H54 (cell line): ENCODE data around the gene CSMD2.
"Not testable (repeated sequence)": the region's sequence is repeated elsewhere in the genome, so short reads cannot be mapped to it uniquely, and the experiment has no call there.

Source experiments
- DNase-seq: peaks from one replicate; pipeline ENCODE4 v3.0.0; 2011; ENCODE audit warnings: low spot score, mixed read lengths; ENCODE audit not compliant: insufficient read length
- FAIRE-seq: peaks from 3 replicates; lab custom pipeline; 2011; peaks lifted over from hg19 to GRCh38; lab: Jason Lieb, UNC
- POLR2A ChIP-seq: IDR thresholded peaks from 2 replicates; pipeline ENCODE4 v1.6.1; 2011; ENCODE audit warnings: low read depth, mild to moderate bottlenecking, low read length

CSMD2 gene

GRCh38 chr1:34034036-34034435, 131.0 kb downstream of the CSMD2 start:
- no peak for TF ChIP-seq POLR2A
- FAIRE-seq, result no peak
- no peak for DNase-seq

DNA sequence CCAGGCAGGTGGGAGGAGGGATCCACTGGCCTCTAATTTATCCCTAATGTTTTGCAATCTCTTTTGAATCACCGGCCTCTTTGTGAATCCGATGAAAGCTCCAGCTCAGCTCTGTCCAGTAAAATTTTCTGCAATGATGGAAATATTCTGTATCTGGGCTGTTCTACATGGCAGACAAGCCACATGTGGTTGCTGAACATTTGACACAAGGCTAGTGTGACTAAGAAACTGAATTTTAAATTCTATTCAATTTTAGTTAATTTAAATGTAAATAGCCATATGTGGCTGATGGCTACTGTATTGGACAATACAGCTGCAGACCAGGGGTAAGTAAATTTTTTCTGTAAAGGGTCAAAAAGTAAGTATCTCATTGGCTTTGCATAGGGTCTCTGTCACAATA, 135.1 kb downstream of the CSMD2 start:
- FAIRE-seq, result no peak
- DNase-seq, result no peak
- TF ChIP-seq POLR2A, result no peak

- DNase-seq (no peak), FAIRE-seq (no peak)
- no peak for TF ChIP-seq POLR2A
Observed at GRCh38 chr1:34029515-34029914, 135.5 kb downstream of the CSMD2 start.

DNA sequence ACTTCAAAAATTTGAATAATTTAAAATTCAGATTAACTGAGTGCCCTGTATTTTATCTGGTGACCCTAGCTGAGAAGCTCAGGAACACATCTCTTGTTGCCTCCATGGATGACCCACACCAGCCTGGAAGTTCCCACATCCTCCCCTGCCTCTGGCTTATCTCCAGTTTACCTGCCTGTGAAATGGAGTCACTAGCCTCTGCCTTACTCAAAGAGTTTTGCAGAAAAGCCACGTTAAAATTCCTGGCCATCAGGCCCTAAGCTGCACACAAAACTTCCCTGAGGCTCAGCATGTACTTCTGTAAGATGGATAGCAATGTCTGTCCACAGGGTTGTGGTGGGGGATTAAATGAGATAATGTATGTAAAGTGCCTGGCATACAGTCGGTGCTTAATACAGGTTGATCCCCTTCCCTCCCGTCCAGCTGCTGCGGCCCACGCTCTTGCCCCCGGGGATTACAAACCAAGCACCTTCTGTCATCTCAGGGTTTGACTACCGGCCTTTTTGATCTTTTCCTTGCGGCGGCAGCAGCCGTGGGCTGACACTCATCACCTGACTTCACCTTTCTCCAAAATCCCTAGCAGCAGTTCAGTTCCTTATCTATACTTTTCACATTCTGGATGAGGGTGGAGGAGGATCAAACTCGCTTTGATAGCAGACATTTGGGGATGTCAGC, 136.5 kb downstream of the CSMD2 start:
- FAIRE-seq, result no peak
- DNase-seq, result no peak
- TF ChIP-seq POLR2A, result no peak

DNA sequence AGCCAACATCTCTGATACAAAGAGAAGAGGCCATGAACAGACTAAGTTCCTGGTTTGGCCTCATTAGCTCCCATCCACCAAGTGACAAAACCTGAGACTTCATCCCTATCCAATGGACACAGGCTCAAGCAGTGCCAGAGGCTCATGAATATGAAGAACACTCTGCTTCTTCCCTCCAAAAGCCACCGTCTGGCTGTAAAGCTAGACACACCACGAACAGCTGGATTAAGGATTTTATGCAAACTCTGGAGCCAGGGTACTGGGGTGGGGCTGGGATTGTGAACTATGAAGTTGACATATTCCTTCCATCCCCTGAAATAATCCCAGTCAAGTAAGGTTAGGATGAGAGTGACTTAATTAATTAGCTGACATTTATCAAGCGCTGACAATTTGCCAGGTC, 139.4 kb downstream of the CSMD2 start:
- FAIRE-seq, result no peak

GRCh38 chr1:34024485-34024884, 140.5 kb downstream of the CSMD2 start:
- no peak for DNase-seq
- FAIRE-seq, result no peak
- TF ChIP-seq POLR2A, result no peak

More for the DNA sequence above, 139.4 kb downstream of the CSMD2 start:
- no peak for TF ChIP-seq POLR2A
- DNase-seq, result no peak

DNA sequence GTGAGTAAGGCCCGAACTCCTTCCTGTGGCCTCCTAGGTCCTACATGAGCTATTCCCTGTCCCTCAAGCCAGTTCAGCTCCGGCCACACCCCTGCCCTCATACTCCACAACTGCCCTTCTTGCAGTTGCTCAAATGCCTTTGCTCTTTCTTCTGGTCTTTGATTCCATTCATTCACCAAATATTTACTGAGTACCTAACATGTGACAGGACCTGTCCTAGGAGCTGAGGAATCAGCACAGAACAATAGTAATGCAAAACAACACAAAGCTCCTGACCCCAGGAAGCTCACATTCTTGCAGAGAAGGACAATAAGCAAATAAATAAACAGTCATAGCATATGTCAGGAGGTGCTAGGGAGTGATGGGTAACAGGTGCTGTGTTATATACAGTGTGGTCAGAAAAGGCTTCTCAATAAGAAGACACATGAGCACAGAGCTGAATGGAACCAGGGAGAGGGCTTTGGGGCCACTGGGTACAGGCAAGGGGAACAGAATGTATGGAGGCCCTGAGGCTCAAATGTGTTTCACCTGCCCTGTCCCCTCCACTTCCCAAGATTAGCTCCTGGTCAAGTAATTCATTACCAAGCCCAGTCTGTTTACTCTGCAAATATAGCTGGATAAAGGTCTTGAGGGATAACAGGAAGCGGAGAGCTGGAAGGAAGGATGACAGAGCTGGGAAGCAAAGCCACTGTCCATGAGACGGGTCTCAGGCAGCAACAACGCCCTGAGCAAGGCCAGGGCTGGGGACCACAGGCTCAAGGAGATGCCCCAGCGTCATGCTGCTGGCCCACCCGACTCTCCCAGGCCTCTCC, 145.1 kb downstream of the CSMD2 start:
- no peak for TF ChIP-seq POLR2A
- DNase-seq (no peak), FAIRE-seq (no peak)

- no peak for TF ChIP-seq POLR2A
- FAIRE-seq, result no peak
- no peak for DNase-seq
Observed at GRCh38 chr1:34018285-34018684, 146.7 kb downstream of the CSMD2 start.

GRCh38 chr1:34016281-34016680, 148.7 kb downstream of the CSMD2 start:
- not testable (repeated sequence) for FAIRE-seq, DNase-seq

GRCh38 chr1:34013958-34014737, 150.9 kb downstream of the CSMD2 start:
- DNase-seq (peak; percentile 12), FAIRE-seq (no peak)
- no peak for TF ChIP-seq POLR2A

- no peak for TF ChIP-seq POLR2A
- FAIRE-seq (no peak), DNase-seq (no peak)
Observed at GRCh38 chr1:34013136-34013535, 151.9 kb downstream of the CSMD2 start.

- no peak for FAIRE-seq
- DNase-seq, result no peak
- TF ChIP-seq POLR2A, result no peak
Observed at GRCh38 chr1:34009340-34009985, 155.6 kb downstream of the CSMD2 start.

- no peak for FAIRE-seq
- no peak for DNase-seq
- TF ChIP-seq POLR2A, result no peak
Observed at GRCh38 chr1:34007760-34008159, 157.3 kb downstream of the CSMD2 start.
